Measurements from ENCODE around the gene MYOF. TPM values are rescaled to one million over a fixed set of nuclear protein-coding genes. Genes with fewer than 3 reads are reported as not detected.

MYOF gene
- total RNA-seq, 6 experiments from 2014 or later: 401 to 553 (median 530) TPM

DNA sequence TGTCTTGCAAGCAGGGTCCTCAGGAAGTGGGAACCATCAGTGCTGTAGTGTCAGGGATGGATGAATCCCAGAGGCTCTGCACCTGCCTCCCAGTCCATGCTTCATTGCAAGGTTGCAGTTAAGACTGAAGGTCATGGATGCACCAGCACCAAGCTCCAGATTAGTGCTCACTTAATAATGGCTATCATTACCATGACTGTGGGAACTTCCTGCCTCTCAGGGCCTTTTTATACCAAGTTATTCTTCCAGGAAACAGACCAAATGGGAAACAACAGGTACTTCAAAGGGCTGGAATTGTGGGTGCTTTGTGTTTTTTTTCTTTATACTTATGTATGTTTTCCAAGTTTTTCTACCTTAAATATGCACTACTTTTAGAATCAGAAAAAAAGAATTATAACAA is 210.8 kb downstream of the MYOF start:
- H3K27me3 Mint-ChIP-seq (ENCODE audit: insufficient read depth): peaks cover 4% of the 10 kb centered on the region
- no peak for DNase-seq
- H3K4me3 Mint-ChIP-seq: no peak overlapping the region
- peaks cover 15% of the 10 kb centered on the region for H3K9me3 Mint-ChIP-seq
- no peaks in the 10 kb centered on the region; the same call in 1 of the 2 replicates for H3K4me1 Mint-ChIP-seq (ENCODE audit: low read depth)
- TF ChIP-seq, protein P1, sequence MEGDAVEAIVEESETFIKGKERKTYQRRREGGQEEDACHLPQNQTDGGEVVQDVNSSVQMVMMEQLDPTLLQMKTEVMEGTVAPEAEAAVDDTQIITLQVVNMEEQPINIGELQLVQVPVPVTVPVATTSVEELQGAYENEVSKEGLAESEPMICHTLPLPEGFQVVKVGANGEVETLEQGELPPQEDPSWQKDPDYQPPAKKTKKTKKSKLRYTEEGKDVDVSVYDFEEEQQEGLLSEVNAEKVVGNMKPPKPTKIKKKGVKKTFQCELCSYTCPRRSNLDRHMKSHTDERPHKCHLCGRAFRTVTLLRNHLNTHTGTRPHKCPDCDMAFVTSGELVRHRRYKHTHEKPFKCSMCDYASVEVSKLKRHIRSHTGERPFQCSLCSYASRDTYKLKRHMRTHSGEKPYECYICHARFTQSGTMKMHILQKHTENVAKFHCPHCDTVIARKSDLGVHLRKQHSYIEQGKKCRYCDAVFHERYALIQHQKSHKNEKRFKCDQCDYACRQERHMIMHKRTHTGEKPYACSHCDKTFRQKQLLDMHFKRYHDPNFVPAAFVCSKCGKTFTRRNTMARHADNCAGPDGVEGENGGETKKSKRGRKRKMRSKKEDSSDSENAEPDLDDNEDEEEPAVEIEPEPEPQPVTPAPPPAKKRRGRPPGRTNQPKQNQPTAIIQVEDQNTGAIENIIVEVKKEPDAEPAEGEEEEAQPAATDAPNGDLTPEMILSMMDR (IDR thresholded peaks at IDR 0.05): no peak
- H3K27ac Mint-ChIP-seq: no peak overlapping the region
- H3K36me3 Mint-ChIP-seq (ENCODE audit: low read depth): peaks cover 11% of the 10 kb centered on the region; the same call in 1 of the 2 replicates

DNA sequence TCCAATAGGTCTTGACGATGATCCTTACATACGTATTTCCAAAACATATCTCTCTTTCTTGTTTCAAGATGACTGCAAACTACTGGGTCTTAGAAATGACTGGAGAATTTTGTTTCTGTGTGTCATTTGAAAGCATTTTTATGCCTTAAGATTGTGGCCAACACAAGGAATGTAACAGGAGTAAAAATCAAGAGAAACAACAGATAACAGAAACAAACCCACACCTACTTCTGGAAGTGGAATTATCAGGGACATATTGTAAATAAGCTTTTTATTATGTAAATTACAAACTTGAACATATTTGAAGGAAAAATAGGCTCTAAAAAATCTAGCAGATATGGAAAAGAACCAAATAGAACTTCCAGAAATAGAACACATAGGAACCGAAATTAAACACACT is 212.9 kb downstream of the MYOF start:
- H3K27ac Mint-ChIP-seq: no peak overlapping the region
- no peak overlapping the region for H3K4me3 Mint-ChIP-seq
- TF ChIP-seq, protein P1 (IDR thresholded peaks at IDR 0.05): no peak
- peaks cover 13% of the 10 kb centered on the region for H3K27me3 Mint-ChIP-seq (ENCODE audit: insufficient read depth)
- no peaks in the 10 kb centered on the region; the same call in 1 of the 2 replicates for H3K4me1 Mint-ChIP-seq (ENCODE audit: low read depth)
- H3K36me3 Mint-ChIP-seq (ENCODE audit: low read depth): peaks cover 11% of the 10 kb centered on the region; the same call in 1 of the 2 replicates
- DNase-seq: no peak
- H3K9me3 Mint-ChIP-seq: peaks cover 15% of the 10 kb centered on the region

DNA sequence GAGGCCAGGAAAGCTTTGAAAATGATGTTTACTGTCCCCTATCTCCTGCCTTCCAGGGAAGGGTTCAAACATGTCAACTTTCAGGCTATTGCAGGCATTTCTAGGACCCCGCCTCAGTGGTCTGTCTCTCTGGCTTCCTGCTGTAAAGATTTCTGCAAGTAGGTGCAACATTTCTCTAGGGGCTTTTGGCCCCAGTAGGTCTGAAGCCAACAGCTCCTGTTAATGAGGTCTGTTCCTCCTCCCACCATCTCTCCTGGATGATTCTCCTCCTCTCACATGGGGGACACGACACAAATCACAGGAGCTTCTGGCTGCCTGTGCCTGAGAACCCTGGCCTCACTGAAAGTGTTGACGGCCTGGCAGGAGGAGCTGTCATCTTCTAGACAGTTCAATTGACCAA is 214.1 kb downstream of the MYOF start:
- Mint-ChIP-seq H3K36me3 (ENCODE audit: low read depth) (peaks cover 11% of the 10 kb centered on the region; the same call in 1 of the 2 replicates), H3K27me3 (ENCODE audit: insufficient read depth) (peaks cover 14% of the 10 kb centered on the region), H3K9me3 (peaks cover 15% of the 10 kb centered on the region), H3K27ac (no peak overlapping the region), H3K4me3 (no peak overlapping the region), H3K4me1 (ENCODE audit: low read depth) (no peaks in the 10 kb centered on the region)
- no peak for DNase-seq
- TF ChIP-seq, protein P1 (IDR thresholded peaks at IDR 0.05): no peak

DNA sequence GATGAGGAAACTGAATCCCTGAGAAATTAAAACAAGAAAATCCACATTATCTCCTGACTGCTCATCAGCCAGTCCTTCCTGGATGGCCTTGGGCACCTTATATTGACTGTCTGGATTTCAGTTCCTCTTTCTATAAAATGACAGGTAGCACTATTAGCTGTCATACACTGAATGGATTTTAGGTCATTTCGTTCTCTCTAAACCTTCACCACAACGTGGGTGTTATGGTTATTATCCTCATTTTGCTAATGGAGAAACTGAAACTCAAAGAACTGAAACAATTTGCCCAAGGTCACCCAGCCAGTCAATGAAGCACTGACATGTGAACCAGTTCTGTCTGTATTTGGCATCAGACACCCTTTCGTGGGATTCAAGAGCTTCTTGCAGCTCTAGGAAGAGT is 214.6 kb downstream of the MYOF start:
- H3K4me1 Mint-ChIP-seq (ENCODE audit: low read depth): peaks cover 3% of the 10 kb centered on the region
- peaks cover 11% of the 10 kb centered on the region; the same call in 1 of the 2 replicates for H3K36me3 Mint-ChIP-seq (ENCODE audit: low read depth)
- DNase-seq: no peak
- TF ChIP-seq, protein P1 (IDR thresholded peaks at IDR 0.05): no peak
- H3K4me3 Mint-ChIP-seq: no peak overlapping the region
- H3K27me3 Mint-ChIP-seq (ENCODE audit: insufficient read depth): peaks cover 14% of the 10 kb centered on the region
- H3K9me3 Mint-ChIP-seq: peaks cover 15% of the 10 kb centered on the region
- no peak overlapping the region for H3K27ac Mint-ChIP-seq

DNA sequence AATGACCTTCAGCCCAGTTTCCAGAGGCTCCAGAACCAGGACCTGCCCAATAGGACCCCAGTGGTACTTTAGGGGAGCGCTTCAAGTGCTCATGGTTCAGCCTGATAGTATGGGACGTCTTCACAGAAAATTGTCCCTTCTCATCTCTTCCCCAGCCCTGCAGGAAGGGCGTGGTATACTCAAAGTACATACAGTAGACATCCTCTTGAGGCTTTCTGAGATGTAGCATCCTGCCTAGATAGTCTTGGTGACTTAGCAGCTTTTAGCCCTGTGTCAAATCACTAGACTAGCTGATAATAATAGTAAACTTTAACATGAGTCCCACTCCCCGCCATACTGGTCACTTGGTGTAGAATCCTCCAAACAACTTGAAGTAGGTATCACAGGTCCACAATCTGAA is 215.3 kb downstream of the MYOF start:
- TF ChIP-seq, protein P1 (IDR thresholded peaks at IDR 0.05): no peak
- Mint-ChIP-seq H3K9me3 (peaks cover 15% of the 10 kb centered on the region), H3K27ac (no peak overlapping the region), H3K4me3 (no peak overlapping the region), H3K4me1 (ENCODE audit: low read depth) (peaks cover 10% of the 10 kb centered on the region), H3K27me3 (ENCODE audit: insufficient read depth) (peaks cover 14% of the 10 kb centered on the region), H3K36me3 (ENCODE audit: low read depth) (peaks cover 11% of the 10 kb centered on the region; the same call in 1 of the 2 replicates)
- DNase-seq: no peak

All from HFFc6 (cell line).